Measurements from ENCODE around the gene RABAC1.

The RABAC1 gene

GRCh38 chr19:41988947-41989346 is 29.8 kb upstream of the RABAC1 start:
- no peak for DNase-seq

DNA sequence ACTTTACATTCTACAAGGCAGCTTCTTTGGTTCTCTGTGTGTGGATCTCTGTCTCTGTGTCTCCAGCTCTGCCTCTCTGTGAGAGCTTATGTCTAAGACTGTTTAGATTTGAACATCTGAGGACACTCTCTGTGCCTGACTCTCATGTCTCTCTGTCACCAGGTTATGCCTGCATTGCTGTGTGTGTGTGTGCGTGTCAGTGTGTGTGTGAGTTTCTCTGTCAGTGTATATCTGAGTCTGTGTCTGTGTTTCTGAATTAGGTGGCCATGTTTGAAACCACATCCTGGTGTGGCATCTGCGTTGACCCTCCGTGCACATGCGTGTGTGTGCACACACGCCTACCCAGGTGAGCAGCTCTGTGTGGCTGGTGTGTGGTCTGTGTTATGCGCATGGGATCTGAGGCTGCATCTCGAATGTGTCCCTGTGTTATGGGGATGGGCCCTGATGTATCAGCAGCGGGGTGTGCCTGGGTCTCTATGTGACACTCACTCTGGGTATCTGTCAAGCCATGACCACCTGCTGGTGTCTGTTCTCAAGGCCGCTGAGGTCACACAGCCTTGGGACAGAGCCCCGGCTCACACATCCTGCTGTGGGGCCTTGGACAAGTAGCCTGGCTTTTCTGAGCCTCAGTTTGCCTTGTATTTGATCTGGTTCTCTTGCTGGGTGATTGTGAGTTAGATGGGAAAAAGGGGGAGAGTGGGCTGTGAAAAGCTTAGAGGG is 28.2 kb upstream of the RABAC1 start:
- no peak for DNase-seq

DNA sequence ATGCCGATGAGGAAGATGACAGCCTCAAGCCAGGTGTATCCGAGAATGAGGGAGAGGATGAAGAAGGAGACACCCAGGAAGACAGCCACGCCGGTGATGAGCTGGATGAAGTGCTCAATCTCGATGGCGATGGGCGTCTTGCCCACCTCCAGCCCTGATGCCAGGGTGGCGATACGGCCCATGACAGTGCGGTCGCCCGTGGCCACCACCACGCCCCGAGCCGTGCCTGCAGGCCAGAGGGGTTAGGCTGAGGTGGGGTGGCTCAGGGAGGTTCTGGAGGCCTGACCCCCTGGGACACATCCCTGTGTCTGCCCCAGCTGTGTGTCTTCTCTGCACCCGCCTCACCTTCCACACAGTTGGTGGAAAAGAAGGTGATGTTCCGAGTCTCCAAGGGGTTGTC is 25.8 kb upstream of the RABAC1 start:
- no peak for DNase-seq

GRCh38 chr19:41981724-41982123 is 22.6 kb upstream of the RABAC1 start:
- no peak for DNase-seq

- no peak for DNase-seq
Observed at GRCh38 chr19:41978470-41978869, 19.3 kb upstream of the RABAC1 start.

DNA sequence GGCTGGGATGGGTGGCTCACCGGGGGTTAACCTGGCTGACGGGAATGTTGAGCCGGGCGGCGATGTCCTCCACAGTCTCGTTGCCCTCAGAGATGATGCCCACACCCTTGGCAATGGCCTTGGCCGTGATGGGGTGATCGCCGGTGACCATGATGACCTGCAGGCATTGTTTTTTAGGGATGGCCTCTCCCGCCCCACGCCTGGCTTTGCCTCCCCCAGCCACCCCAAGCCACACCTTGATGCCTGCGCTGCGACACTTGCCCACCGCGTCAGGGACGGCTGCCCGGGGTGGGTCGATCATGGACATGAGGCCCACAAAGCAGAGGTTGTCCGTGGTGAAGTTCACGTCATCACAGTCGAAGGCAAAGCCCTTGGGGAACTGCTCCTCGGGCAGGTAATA is 18.8 kb upstream of the RABAC1 start:
- no peak for DNase-seq

- DNase-seq = no peak
Observed at GRCh38 chr19:41974652-41975051, 15.5 kb upstream of the RABAC1 start.

GRCh38 chr19:41971363-41971762 is 12.2 kb upstream of the RABAC1 start:
- no peak for DNase-seq

- DNase-seq = no peak
Observed at GRCh38 chr19:41969772-41970458, 10.8 kb upstream of the RABAC1 start.

DNA sequence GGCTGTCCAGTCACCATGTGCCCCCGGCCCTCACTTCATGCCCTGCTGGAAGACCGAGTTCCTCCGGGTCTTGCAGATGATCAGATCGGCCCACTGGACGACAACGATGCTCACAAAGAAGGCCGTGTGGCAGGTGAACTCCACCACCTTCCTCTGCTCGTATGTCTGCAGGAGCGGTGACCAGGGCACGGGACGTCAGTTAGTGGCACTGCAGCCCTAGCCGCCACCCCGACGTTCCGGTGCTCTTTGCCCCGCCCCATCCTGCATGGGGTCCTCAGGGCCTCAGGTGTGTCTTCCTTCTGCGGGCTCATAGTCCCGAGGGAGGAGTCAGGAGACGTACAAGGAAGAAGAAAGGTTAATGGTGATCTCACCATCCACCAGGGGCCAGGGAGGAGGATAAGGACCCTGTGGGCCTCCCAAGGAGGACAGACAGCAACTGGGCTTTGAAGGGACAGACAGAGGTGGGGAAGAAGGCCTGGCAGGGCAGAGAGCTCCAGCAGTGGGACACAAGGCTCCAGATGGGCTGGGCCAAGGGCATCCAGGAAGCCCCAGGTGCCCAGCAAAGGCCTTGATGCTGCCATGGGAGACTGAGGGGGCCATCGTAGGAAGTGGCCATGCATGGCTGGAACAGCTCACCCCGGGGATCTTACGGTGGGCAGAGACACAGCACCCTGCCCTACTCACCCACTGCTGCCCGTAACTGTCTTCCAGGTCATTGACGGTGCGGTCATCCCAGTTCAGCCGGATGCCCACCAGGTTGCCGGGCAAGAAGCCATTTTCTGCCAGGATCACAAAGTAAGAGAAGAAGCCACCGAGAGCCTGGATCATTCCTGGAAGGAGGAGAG is 9.9 kb upstream of the RABAC1 start:
- DNase-seq = no peak

DNA sequence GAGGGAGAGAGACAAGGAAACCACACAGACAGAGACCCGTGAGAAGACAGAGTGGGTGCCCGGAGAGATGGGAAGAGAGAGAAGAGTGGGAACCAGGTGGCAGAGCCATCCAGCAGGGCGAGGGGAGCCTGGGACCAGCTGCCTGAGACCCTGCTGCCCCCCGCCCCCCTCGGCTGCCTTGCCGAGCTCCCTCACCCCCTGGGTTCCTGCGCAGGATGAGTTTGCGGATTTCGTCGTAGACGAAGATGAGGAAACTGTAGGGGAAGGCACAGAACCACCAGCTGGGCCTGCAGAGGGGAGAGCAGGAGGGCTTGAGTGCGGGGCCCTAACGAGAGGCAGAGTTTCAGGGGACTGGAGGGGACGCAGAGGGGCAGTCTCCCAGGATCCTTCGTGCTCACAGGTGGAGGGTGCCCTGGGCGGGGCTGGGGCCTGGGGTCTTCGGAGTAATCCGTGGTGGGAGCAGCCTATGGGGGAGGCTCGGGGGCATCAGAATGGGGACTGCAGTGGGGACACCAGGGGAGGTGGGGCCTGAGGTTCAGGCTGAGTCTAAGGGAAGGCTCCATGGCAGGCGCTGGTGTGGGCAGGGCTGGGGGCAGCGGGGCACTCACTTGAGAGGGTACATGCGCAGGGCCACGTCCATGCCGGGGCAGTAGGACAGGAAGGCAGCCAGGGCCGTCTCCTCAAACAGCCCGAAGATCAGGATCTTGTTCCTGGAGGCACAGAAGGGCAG is 8.1 kb upstream of the RABAC1 start:
- no peak for DNase-seq

- DNase-seq = no peak
Observed at GRCh38 chr19:41965106-41965505, 6.0 kb upstream of the RABAC1 start.

GRCh38 chr19:41960973-41961372 is 1.9 kb upstream of the RABAC1 start:
- DNase-seq = no peak

DNA sequence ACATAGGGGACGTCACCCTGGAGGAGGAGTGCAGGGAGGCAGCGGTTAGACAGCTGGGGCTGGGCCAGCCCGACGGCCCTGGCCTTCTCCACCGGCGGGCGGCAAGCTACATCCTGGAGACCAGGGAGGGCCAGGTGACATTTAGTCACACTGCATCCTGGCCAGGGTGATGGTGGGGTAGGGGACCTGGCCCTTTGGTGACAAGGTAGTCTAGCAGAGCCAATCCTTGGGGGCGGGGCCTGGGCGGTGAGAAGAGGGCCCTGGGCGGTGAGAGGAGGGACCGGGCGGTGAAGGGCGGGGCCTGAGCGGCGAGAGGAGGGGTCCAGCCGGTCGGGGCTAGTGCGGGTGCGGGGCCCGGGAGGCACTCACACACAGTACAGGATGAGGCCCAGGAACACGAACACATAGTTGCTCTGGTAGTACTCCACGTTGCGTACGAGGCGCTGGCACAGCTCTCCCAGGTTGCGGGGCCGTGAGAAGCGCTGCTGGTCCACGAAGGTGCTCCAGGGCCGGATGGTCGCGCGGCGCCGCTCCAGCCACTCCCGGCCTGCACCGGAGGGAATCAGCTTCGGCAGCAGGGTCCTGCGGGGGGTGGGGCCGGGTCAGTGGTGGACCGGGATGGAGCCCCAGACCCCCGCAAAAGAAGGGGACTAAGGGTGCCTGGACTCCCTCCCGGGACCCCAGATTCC is 610 bp downstream of the RABAC1 start:
- peak; percentile 87 for DNase-seq

DNA sequence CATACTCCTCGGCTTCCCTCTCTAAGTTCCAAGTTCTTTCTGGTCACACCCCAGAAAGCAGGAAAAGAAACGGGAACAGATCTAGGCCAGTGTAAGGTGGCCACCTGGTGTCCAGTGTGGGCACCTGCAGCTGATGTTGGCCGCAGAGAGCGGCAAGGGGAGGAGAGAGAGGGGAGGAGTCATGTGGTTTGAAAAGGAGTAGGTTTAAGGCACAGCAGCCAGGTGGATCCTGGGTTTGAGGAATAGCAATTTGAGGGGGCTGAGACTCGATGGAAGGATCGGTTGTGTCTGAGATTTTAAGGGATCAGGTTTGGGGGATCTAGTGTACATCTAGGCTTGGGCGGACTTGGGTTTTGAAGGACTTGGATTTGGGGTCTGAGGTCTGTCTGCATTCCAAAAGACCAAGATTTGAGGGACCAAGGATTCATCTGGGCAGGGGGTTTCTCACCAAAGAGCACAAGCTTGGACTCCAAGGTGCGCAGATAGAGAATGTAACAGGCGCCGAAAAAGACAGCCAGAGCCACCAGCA is 1.2 kb downstream of the RABAC1 start:
- DNase-seq = peak; percentile 31

GRCh38 chr19:41957161-41957837 is 1.8 kb downstream of the RABAC1 start:
- no peak for DNase-seq

DNA sequence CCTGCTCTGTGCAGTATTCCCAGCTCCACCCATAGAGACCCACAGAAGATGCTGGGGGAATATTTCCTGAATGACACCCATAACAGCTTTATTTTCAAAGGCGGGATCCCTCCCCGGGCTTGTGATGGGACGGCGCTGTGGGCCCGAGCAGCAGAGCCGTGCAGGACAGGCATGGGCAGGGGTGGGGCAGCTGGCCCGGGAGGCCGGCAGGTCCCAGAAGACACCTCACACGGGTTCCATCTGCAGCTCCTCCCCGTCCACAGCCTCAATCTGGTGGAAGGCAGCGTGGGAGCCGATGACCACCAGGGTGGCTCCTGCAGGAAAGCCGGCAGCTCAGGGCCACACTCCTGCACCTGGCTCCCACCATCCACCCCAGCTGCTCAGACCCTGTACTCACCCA is 2.5 kb downstream of the RABAC1 start:
- DNase-seq = no peak

DNA sequence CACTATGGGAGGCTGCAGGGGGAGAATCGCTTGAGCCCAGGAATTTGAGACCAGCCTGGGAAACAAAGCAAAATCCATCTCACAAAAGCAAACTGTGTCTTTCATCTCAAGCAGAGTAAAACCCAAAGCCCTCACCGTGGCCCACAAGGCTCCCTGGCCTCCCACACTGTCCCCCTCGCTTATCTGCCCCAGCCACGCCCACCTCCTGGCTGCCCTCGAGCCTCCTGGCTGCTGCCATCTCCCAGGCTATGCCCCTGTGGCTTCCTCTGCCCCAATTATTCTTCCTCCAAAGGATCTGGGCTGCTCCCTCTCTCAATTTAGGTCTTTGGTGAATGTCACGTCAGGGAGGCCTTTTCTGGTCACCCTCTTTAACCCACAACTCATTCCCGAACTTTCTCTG is 3.6 kb downstream of the RABAC1 start:
- DNase-seq = no peak

DNA sequence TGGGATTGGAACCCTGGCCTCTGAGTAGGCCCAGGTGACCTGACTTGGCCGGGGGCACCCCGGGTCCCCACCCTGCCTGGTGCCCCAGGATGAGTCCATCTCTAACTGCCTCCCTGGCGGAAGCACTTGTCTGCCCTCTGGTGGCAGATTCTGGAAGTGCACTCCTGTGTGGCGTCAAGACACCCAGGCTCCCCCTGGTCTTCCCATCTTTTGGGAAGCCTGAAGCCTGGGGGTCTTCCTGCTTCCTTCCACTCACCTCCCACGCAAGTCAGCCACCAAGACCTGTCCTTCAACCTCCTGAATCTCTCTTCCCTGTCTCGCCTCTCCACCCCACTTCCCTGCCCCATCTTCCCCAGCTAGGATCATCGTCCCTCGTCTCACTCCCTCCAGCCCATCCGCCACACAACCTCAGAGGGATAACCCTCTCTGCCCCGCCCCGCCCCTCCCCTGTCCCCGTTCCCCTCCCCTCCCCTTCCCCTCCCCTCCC is 7.4 kb downstream of the RABAC1 start:
- DNase-seq = peak; percentile 86

- no peak for DNase-seq
Observed at GRCh38 chr19:41947091-41947490, 12.0 kb downstream of the RABAC1 start.

GRCh38 chr19:41945135-41945766 is 13.9 kb downstream of the RABAC1 start:
- peak; percentile 87 for DNase-seq
